Kidney (tissue), 14 donors: ENCODE measurements around the gene GMPR2. TPM values are rescaled to one million over a fixed set of nuclear protein-coding genes. Genes with fewer than 3 reads are reported as not detected.
A peak's percentile ranks its signal among the peaks of the same experiment; 100 is the strongest.

ENCODE experiments used
- DNase-seq, 5 donors: peaks; one replicate each; pipeline ENCODE4 v3.0.0-alpha.2; 2013 to 2020
- FAIRE-seq: peaks from 2 replicates; lab custom pipeline; 2012; peaks lifted over from hg19 to GRCh38; lab: Jason Lieb, UNC
- H3K27ac ChIP-seq, 2 donors: one replicate each; pipeline ENCODE4 v1.7.0; 2013; ENCODE audit warnings: low read depth in 2 of 2, low read length in 2 of 2, inconsistent platforms in 1 of 2
- H3K27me3 ChIP-seq: one replicate; pipeline ENCODE4 v1.7.1; 2013; ENCODE audit warnings: low read length, inconsistent platforms; ENCODE audit not compliant: control insufficient read depth, insufficient read depth
- H3K36me3 ChIP-seq, 3 donors: one replicate each; pipeline versions ENCODE4 v1.7.0 to v1.7.1; 2013; ENCODE audit warnings: low read length in 3 of 3, control low read depth in 1 of 3, inconsistent platforms in 1 of 3; ENCODE audit not compliant: insufficient read depth in 3 of 3, control insufficient read depth in 2 of 3
- H3K4me1 ChIP-seq, 3 donors: one replicate each; pipeline versions ENCODE4 v1.7.0 to v1.7.1; 2013; ENCODE audit warnings: low read length in 3 of 3, inconsistent platforms in 1 of 3, low read depth in 1 of 3; ENCODE audit not compliant: control insufficient read depth in 2 of 3, insufficient read depth in 2 of 3
- H3K4me3 ChIP-seq, 3 donors: one replicate each; pipeline versions ENCODE4 v1.7.0 to v1.8.1; 2013; ENCODE audit warnings: low read length in 3 of 3, control low read depth in 1 of 3, inconsistent platforms in 1 of 3
- H3K9ac ChIP-seq, 3 donors: one replicate each; pipeline versions ENCODE4 v1.7.0 to v1.7.1; 2013; ENCODE audit warnings: low read length in 3 of 3, control low read depth in 1 of 3, inconsistent platforms in 1 of 3
- H3K9me3 ChIP-seq, 3 donors: one replicate each; pipeline versions ENCODE4 v1.7.0 to v1.7.1; 2013; ENCODE audit warnings: low read length in 3 of 3, control low read depth in 1 of 3, inconsistent platforms in 1 of 3; ENCODE audit not compliant: control insufficient read depth in 2 of 3, insufficient read depth in 1 of 3
- CTCF ChIP-seq: IDR thresholded peaks from 3 replicates; pipeline ENCODE4 v1.5.1; 2012; ENCODE audit warnings: mild to moderate bottlenecking, moderate library complexity, borderline replicate concordance; ENCODE audit not compliant: insufficient read depth; ENCODE audit errors: extremely low read depth
- intact Hi-C: fragments of 100-400 bp; cut with DNase I; formaldehyde crosslinking; loops from one replicate; pipeline ENCODE4 v1.11.1; 2022
- polyA plus RNA-seq: library from polyadenylated mRNA; stranded (reverse); fragments of 350-450 nt; fragmentation: Illumina TruSeq; extraction: RNeasy Lipid Tissue Mini Kit (QIAGEN cat#74804); gene quantifications from one replicate; pipeline ENCODE4 v1.2.3, GENCODE V29; 2014; ENCODE audit warnings: low read depth, low replicate concordance; ENCODE audit not compliant: insufficient read depth
- total RNA-seq: library from RNA; stranded (reverse); fragmentation: NEBNext Ultra II Directional; extraction: Animal tissue kit (Norgen Biotek cat#: 25700); gene quantifications from one replicate; pipeline ENCODE4 v1.2.1, GENCODE V29; 2021
- donor health status: control.
- donor health status: control.
- donor health status: control.
- donor health status: control.
- donor health status: control.
- donor health status: DM: yes; HTN: yes; CAD: no.
- donor health status: Normal renal cell carcinoma (clear cell type).

GMPR2 gene
- total and polyA plus RNA-seq, 2 donors from 2014 or later = 75.0 to 92.5 TPM

- Histone ChIP-seq H3K9me3 (no peaks in the 10 kb centered on the region), H3K27me3 (no peaks in the 10 kb centered on the region), H3K4me1 (peaks cover 0 to 8% (median 6%) of the 10 kb centered on the region in 3 donors), H3K4me3 (peak overlapping the region in 2 of 3 donors; percentile 23 to 64), H3K9ac (peak overlapping the region in 1 of 3 donors; percentile 60), H3K27ac (no peak overlapping the region), H3K36me3 (peaks cover 0 to 43% (median 23%) of the 10 kb centered on the region in 3 donors)
- FAIRE-seq = no peak
- TF ChIP-seq CTCF = no peak
- intact Hi-C loops = no loop called here
- DNase-seq = no peak
Measured at GRCh38 chr14:24189059-24189375, 43.7 kb upstream of the GMPR2 start.

DNA sequence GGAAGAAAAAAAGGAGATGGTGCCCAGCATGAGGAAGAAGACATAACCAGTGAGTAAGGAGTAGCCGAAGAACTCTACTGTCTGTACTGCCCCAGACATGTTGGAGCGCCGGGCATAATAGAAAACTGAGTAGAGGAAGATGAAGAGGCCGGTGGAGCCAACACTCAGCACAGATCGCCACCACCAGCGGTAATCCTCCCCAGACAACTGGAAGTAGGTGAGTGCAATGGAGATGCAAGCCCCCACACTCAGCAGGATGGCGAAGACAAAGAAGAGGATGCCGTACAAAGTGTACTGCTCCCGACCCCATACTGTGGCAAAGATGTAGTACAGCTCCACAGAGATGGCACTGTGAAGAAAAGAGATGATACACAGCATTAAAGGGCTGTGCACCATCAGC lies 43.3 kb upstream of the GMPR2 start:
- no peak for DNase-seq
- no peaks in the 10 kb centered on the region for H3K9me3 ChIP-seq
- FAIRE-seq = no peak
- no peak for TF ChIP-seq CTCF
- peaks cover 0 to 39% (median 19%) of the 10 kb centered on the region in 3 donors for H3K36me3 ChIP-seq
- intact Hi-C loops = no loop called here
- peak overlapping the region in 1 of 3 donors; percentile 60 for H3K9ac ChIP-seq
- H3K4me3 ChIP-seq = peak overlapping the region in 1 of 3 donors; percentile 64
- H3K27me3 ChIP-seq = no peaks in the 10 kb centered on the region
- peaks cover 0 to 11% (median 9%) of the 10 kb centered on the region in 3 donors for H3K4me1 ChIP-seq
- no peak overlapping the region for H3K27ac ChIP-seq

DNA sequence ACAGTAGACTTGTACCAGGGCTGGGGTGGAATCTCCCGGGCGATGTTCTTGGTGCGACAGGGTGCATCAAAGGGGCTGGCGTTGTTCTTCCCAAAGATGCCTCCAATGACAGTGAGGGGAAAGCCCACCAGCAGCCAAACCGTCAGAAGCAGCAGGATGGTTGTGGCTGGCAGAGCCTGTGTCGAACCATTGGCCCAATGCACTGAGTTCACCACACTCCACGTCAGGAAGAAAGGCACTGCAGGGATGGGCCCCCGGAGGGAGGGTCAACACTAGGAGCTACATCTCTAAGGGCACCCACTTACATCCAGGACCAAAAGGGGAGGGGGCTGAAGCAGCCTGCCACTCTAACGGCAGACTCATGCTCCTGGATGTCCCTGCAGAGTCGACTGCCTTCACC lies 42.3 kb upstream of the GMPR2 start:
- peaks cover 0 to 15% (median 12%) of the 10 kb centered on the region in 3 donors for H3K4me1 ChIP-seq
- no peak for DNase-seq
- peaks cover 0 to 34% (median 13%) of the 10 kb centered on the region in 3 donors for H3K36me3 ChIP-seq

More for the DNA sequence above, 42.3 kb upstream of the GMPR2 start:
- Histone ChIP-seq H3K4me3 (no peak overlapping the region), H3K9me3 (no peaks in the 10 kb centered on the region), H3K27ac (no peak overlapping the region), H3K9ac (no peak overlapping the region), H3K27me3 (no peaks in the 10 kb centered on the region)
- no peak for FAIRE-seq
- intact Hi-C loops = no loop called here
- no peak for TF ChIP-seq CTCF
